Stimulated activated CD8-positive, alpha-beta memory T cell treated with anti-CD3 and anti-CD28 coated beads, Interleukin-15, amount 100 ng/mL, for 48 hours (primary cell): ENCODE data around the gene BORA.
A peak's percentile ranks its signal among the peaks of the same experiment; 100 is the strongest.
"Not testable (repeated sequence)": the region's sequence is repeated elsewhere in the genome, so short reads cannot be mapped to it uniquely, and the experiment has no call there.

Source experiments
- DNase-seq, 2 donors: peaks; one replicate each; pipeline ENCODE4 v3.0.0-alpha.2; 2020; ENCODE audit warnings: low read depth in 2 of 2

BORA gene

GRCh38 chr13:72727417-72728289, at the start of gene BORA, which contains the start of gene MZT1:
TSS of gene BORA (plus strand) at chr13:72727923. CDS start at chr13:72728941, 1,018 bp downstream.
TSS of gene MZT1 (minus strand) at chr13:72727629. CDS start at chr13:72727602, 27 bp downstream.
- peak; percentile 91 to 93 for DNase-seq

- no peak for DNase-seq
These were observed 49.4 kb upstream of the BORA start for GRCh38 chr13:72678312-72678711.

- DNase-seq, result no peak
These were observed 47.4 kb upstream of the BORA start for GRCh38 chr13:72680353-72680752.

GRCh38 chr13:72686766-72687165, 41.0 kb upstream of the BORA start:
- DNase-seq, result no peak

- no peak for DNase-seq
These were observed 38.5 kb upstream of the BORA start for GRCh38 chr13:72689181-72689696.

- DNase-seq, result no peak
These were observed 34.7 kb upstream of the BORA start for GRCh38 chr13:72692884-72693514.

GRCh38 chr13:72693832-72694231, 33.9 kb upstream of the BORA start:
- no peak for DNase-seq

- no peak for DNase-seq
These were observed 33.4 kb upstream of the BORA start for GRCh38 chr13:72694314-72694713.

- no peak for DNase-seq
These were observed 31.1 kb upstream of the BORA start for GRCh38 chr13:72696579-72696978.

GRCh38 chr13:72698164-72698563, 29.6 kb upstream of the BORA start:
- no peak for DNase-seq

- DNase-seq, result no peak
These were observed 27.2 kb upstream of the BORA start for GRCh38 chr13:72700509-72700908.

- no peak for DNase-seq
These were observed 10.9 kb upstream of the BORA start for GRCh38 chr13:72716776-72717175.

GRCh38 chr13:72726185-72726584, 1.5 kb upstream of the BORA start:
- not testable (repeated sequence) for DNase-seq

GRCh38 chr13:72726726-72727416, 852 bp upstream of the BORA start:
- DNase-seq, result peak; percentile 21 to 43

GRCh38 chr13:72728290-72728605, 525 bp downstream of the BORA start:
- DNase-seq, result no peak

- DNase-seq, result no peak
These were observed 9.3 kb downstream of the BORA start for GRCh38 chr13:72737033-72737432.

GRCh38 chr13:72740015-72740414, 12.3 kb downstream of the BORA start:
- DNase-seq, result no peak

- DNase-seq, result no peak
These were observed 17.5 kb downstream of the BORA start for GRCh38 chr13:72745260-72745659.

- no peak for DNase-seq
These were observed 23.5 kb downstream of the BORA start for GRCh38 chr13:72751220-72751619.

- no peak for DNase-seq
These were observed 26.4 kb downstream of the BORA start for GRCh38 chr13:72754111-72754510.

- DNase-seq, result no peak
These were observed 30.2 kb downstream of the BORA start for GRCh38 chr13:72757792-72758535.

GRCh38 chr13:72760189-72760588, 32.5 kb downstream of the BORA start:
- no peak for DNase-seq
